K562 (cell line): ENCODE data around the gene PNPLA2. TPM values are rescaled to one million over a fixed set of nuclear protein-coding genes. Genes with fewer than 3 reads are reported as not detected.
A peak's percentile ranks its signal among the peaks of the same experiment; 100 is the strongest.

Experiments
- ARNT ChIP-seq, 2 experiments: fragments of 450-650 bp; IDR thresholded peaks; 2 replicates each; pipeline ENCODE4 v1.6.1; 2016; ENCODE audit warnings: mild to moderate bottlenecking in 1 of 2
- CHD1 ChIP-seq: fragments of 200-600 bp; sonication (generic); IDR thresholded peaks from one replicate; pipeline ENCODE4 v1.6.1; 2012; ENCODE audit warnings: mild to moderate bottlenecking, moderate library complexity, low read length, inconsistent platforms
- CHD2 ChIP-seq: IDR thresholded peaks from 2 replicates; pipeline ENCODE4 v1.6.1; 2011; ENCODE audit warnings: low read depth, low read length
- ETV1 ChIP-seq: fragments of 450-650 bp; conservative IDR thresholded peaks from 2 replicates; pipeline ENCODE4 v1.6.1; 2016; ENCODE audit warnings: missing genetic modification characterization, control low read depth, low read depth, missing compliant biosample characterization
- MTA3 ChIP-seq: fragments of 450-650 bp; formaldehyde crosslinking; IDR thresholded peaks from 2 replicates; pipeline ENCODE4 v1.6.1; 2017; ENCODE audit warnings: mild to moderate bottlenecking, borderline replicate concordance
- PTRF ChIP-seq: fragments of 450-650 bp; IDR thresholded peaks from 2 replicates; pipeline ENCODE4 v1.6.1; 2016; ENCODE audit warnings: mild to moderate bottlenecking, missing genetic modification characterization, missing compliant biosample characterization
- RBM34 ChIP-seq: fragments of 200-400 bp; formaldehyde crosslinking; IDR thresholded peaks from 2 replicates; pipeline ENCODE4 v1.6.1; 2018; ENCODE audit warnings: low read length, borderline replicate concordance; ENCODE audit not compliant: insufficient read depth
- SMARCB1 ChIP-seq: IDR thresholded peaks from 2 replicates; pipeline ENCODE4 v1.6.1; 2011; ENCODE audit warnings: improper control_type of control experiment, low read depth; ENCODE audit not compliant: insufficient read length
- SMARCE1 ChIP-seq: fragments of 450-650 bp; IDR thresholded peaks from 2 replicates; pipeline ENCODE4 v1.7.1; 2016; ENCODE audit warnings: mild to moderate bottlenecking
- SP2 ChIP-seq: IDR thresholded peaks from 2 replicates; pipeline ENCODE4 v1.6.1; 2011; ENCODE audit warnings: mild to moderate bottlenecking, low read depth, low read length, moderate library complexity; ENCODE audit not compliant: poor library complexity, severe bottlenecking; ENCODE audit errors: extremely low read depth
- TAF9B ChIP-seq: fragments of 450-650 bp; IDR thresholded peaks from 2 replicates; pipeline ENCODE4 v1.6.1; 2018; ENCODE audit warnings: mild to moderate bottlenecking; ENCODE audit not compliant: partially characterized antibody
- TBP ChIP-seq: optimal IDR thresholded peaks from 2 replicates; pipeline ENCODE3; 2011; ENCODE audit warnings: low read depth, low read length, improper control_type of control experiment
- TCFL5 ChIP-seq: fragments of 250-450 bp; sonication (Bioruptor Pico); conservative IDR thresholded peaks from 2 replicates; pipeline ENCODE4 v1.6.1; 2021; ENCODE audit warnings: mild to moderate bottlenecking, moderate library complexity, matching md5 sums
- WHSC1 ChIP-seq: IDR thresholded peaks from one replicate; pipeline ENCODE4 v1.6.1; 2012; ENCODE audit warnings: low read length, control low read depth, inconsistent platforms
- ZNF253 ChIP-seq: fragments of 250-450 bp; sonication (Bioruptor Pico); conservative IDR thresholded peaks from 2 replicates; pipeline ENCODE4 v1.6.1; 2021; ENCODE audit warnings: mild to moderate bottlenecking
- ZNF766 ChIP-seq: fragments of 200-800 bp; sonication (Bioruptor generic); conservative IDR thresholded peaks from 2 replicates; pipeline ENCODE4 v1.6.1; 2016; ENCODE audit warnings: missing genetic modification characterization, missing compliant biosample characterization
- ZNF785 ChIP-seq: fragments of 250-450 bp; sonication (Bioruptor Pico); IDR thresholded peaks from 2 replicates; pipeline ENCODE4 v1.4.0; 2020; ENCODE audit warnings: mild to moderate bottlenecking
- polyA plus RNA-seq, 8 experiments: library from polyadenylated mRNA; depleted of rRNA in 4 of 8; stranded (reverse) in 5 of 8; unstranded in 3 of 8; fragments of >200 nt; fragmentation: Nextera tagmentation in 2 of 8; fragmentation: Illumina TruSeq in 1 of 8; extraction: Ambion mirVana in 2 of 8; extraction: Trizol in 1 of 8; gene quantifications; 2 replicates each; pipeline versions ENCODE4 v1.2.1 to v1.2.3, GENCODE V29; 2011 to 2014; ENCODE audit warnings: inconsistent platforms in 1 of 8, missing spikeins in 1 of 8
- total RNA-seq, 7 experiments: library from RNA; depleted of rRNA in 6 of 7; stranded (reverse); fragments of >200 nt in 6 of 7; fragmentation: Illumina TruSeq in 2 of 7; extraction: Trizol in 2 of 7; gene quantifications; 2 replicates each; pipeline versions ENCODE4 v1.2.1 to v1.2.3, GENCODE V29; 2011 to 2021; ENCODE audit warnings: low replicate concordance in 1 of 7
- TF ChIP-seq, protein P1 (sequence below): fragments of 200-800 bp; sonication (Bioruptor generic); IDR thresholded peaks from 2 replicates; pipeline ENCODE4 v1.6.1; 2017; ENCODE audit warnings: missing genetic modification characterization, missing compliant biosample characterization
- TF ChIP-seq, protein P2 (sequence below): fragments of 250-450 bp; sonication (Bioruptor Pico); IDR thresholded peaks from 2 replicates; pipeline ENCODE4 v1.5.0; 2021; ENCODE audit warnings: mild to moderate bottlenecking, moderate library complexity
- TF ChIP-seq, protein P3 (sequence below): fragments of 450-650 bp; IDR thresholded peaks from 2 replicates; pipeline ENCODE4 v1.6.1; 2018; ENCODE audit warnings: mild to moderate bottlenecking, low read depth; ENCODE audit not compliant: partially characterized antibody
- TF ChIP-seq, protein P4 (sequence below): fragments of 450-650 bp; formaldehyde crosslinking; IDR thresholded peaks from 2 replicates; pipeline ENCODE4 v1.4.0; 2022; ENCODE audit warnings: missing genetic modification characterization

Gene PNPLA2
- total and polyA plus RNA-seq, 9 of the 15 experiments (the other 6 are each of a cell fraction or from before 2014, with no cell fraction given), result 0.39 to 87.1 (median 8.4) TPM

DNA sequence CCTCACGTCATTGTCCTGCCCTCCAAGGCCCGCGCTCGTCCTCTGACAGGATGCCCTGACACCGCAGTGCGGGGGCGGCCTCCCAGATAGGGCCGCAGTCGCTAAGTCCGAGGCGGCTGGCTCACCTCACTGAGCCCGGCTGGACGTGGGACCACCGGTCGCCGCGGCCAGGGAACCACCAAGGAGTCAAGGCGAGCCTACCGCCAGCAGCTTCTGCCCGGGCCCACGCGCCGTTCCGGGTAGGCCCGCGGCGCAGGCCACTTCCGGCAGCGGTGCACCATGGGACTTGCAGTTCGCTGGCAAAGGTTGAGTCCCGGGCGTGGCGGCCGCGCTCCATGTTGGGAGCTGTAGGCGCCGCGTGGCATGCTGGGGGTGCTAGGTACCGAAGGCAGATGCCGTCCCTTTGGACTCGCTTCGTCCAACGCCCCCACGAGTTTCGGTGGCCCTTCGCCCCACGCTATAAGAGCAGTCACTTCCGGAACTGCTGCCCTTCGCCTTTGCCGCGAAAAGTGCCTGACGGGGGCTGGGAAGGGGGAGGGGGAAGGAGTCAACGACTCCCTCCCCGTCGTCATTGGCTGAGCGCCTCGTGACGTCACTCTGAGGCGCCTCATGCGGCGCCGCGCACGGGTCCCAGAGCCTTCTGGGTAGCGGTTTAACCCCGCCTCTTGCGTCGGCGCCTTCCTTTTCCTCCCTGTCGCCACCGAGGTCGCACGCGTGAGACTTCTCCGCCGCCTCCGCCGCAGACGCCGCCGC lies 9.3 kb upstream of the PNPLA2 start, which contains the start of gene RPLP2 (continued):
- TF ChIP-seq, protein P1, sequence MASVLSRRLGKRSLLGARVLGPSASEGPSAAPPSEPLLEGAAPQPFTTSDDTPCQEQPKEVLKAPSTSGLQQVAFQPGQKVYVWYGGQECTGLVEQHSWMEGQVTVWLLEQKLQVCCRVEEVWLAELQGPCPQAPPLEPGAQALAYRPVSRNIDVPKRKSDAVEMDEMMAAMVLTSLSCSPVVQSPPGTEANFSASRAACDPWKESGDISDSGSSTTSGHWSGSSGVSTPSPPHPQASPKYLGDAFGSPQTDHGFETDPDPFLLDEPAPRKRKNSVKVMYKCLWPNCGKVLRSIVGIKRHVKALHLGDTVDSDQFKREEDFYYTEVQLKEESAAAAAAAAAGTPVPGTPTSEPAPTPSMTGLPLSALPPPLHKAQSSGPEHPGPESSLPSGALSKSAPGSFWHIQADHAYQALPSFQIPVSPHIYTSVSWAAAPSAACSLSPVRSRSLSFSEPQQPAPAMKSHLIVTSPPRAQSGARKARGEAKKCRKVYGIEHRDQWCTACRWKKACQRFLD (CRISPR knock-in tag), result peak; percentile 97
- TF ChIP-seq, protein P2, sequence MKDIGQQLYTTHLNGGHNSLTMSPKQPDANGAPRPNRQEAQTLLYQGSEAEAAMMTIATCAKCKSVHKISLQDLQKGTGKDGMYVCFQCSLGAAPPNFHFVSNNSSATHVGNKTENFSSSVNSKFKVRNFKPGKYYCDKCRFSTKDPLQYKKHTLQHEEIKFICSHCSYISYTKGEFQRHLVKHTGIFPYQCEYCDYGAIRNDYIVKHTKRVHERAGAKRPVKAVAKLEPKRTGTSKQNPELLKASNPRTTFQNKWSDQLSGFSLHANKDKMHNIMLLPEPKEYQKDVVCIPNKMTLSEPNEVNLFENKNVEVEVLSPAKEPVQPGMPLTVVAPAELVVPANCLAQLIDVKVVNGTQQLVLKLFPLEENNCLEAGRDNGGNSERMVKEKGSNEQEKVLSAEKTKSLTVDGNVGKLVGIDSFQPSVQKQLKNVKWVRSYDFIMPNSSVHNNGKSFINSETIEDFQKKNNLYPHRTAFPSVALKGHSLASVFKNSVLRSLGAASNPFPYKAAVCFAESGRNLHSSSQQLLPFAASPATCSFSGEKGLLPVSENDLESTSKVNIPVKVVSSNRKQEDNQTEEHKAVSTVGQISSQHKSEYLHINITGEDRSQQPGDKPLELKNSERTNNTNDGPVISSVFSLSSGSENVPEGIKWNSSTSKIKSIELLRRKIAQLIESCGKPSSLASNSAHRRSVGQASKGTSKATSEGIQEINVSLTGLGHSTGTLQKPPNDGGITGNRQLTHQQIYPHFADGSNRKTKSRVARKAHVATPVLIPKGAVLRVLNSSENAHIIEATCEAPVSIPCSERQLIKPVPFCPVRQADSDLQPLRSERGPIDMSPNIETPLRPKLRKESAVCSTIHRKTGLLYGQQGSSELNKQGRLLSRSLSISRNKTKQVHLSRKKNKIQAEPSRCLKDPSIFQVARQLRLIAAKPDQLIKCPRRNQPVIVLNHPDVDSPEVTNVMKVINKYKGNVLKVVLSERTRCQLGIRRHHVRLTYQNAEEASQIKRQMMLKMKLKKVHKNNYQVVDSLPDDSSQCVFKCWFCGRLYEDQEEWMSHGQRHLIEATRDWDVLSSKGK (CRISPR knock-in tag), result no peak
- TF ChIP-seq ZNF785 (no peak), SP2 (no peak), SMARCE1 (no peak), WHSC1 (no peak), PTRF (tag) (no peak), TCFL5 (no peak), ETV1 (peak; percentile 85), ZNF253 (CRISPR knock-in tag) (no peak), CHD1 (no peak), RBM34 (peak; percentile 93; the same call in 1 of the 2 replicates), TAF9B (peak; percentile 72), CHD2 (peak; percentile 81), MTA3 (peak; percentile 93; the same call in 1 of the 2 replicates), ARNT (IDR thresholded peaks at IDR 0.05) (peak in 1 of 2 experiments; percentile 78; a peak in 2 of 4 replicates), SMARCB1 (no peak), ZNF766 (CRISPR knock-in tag) (peak; percentile 17; the same call in 1 of the 2 replicates), TBP (peak; percentile 98)
- TF ChIP-seq, protein P3, sequence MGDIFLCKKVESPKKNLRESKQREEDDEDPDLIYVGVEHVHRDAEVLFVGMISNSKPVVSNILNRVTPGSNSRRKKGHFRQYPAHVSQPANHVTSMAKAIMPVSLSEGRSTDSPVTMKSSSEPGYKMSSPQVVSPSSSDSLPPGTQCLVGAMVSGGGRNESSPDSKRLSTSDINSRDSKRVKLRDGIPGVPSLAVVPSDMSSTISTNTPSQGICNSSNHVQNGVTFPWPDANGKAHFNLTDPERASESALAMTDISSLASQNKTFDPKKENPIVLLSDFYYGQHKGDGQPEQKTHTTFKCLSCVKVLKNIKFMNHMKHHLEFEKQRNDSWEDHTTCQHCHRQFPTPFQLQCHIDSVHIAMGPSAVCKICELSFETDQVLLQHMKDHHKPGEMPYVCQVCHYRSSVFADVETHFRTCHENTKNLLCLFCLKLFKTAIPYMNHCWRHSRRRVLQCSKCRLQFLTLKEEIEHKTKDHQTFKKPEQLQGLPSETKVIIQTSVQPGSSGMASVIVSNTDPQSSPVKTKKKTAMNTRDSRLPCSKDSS, result no peak
- TF ChIP-seq, protein P4, sequence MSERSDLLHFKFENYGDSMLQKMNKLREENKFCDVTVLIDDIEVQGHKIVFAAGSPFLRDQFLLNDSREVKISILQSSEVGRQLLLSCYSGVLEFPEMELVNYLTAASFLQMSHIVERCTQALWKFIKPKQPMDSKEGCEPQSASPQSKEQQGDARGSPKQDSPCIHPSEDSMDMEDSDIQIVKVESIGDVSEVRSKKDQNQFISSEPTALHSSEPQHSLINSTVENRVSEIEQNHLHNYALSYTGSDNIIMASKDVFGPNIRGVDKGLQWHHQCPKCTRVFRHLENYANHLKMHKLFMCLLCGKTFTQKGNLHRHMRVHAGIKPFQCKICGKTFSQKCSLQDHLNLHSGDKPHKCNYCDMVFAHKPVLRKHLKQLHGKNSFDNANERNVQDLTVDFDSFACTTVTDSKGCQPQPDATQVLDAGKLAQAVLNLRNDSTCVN (CRISPR knock-in tag), result no peak
